GM18520 (cell line): ENCODE data around the gene ZBTB8OS.

ENCODE experiments used
- ATAC-seq: cut with Tn5 transposase; IDR thresholded peaks from one replicate; pipeline ENCODE4 v1.9.1; 2021; ENCODE audit not compliant: unreplicated experiment

ZBTB8OS gene

DNA sequence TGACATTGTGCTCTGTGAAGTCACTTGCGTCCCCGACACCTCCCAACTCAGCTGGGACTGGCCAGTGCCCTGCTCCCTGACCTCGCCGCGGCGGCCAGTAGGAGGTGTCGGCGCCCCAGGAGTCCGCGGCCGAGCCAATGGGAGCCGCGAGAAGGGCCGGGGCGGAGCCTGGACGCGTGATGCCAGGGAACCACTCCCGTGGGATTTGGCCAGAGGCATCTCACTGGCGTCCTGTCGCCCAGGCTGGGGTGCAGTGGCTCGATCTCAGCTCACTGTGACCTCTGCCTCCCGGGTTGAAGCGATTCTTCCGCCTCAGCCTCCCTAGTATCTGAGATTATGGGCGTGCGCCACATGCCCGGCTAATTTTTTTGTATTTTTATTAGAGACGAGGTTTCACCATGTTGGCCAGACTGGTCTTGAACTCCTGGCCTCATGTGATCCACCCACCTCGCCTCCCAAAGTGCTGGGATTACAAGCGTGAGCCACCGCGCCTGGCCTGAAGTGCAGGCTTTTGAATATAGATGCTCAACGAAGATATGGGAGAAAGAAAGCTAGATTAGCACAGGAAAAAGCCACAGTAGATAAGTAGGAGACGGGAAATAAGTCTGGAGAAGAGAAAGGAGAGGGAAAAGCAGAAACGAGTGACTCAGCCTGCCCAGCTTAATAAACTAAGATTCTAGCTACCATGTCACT lies 38.0 kb downstream of the ZBTB8OS start:
- no peak for ATAC-seq

- no peak for ATAC-seq
These were observed 38.5 kb downstream of the ZBTB8OS start for GRCh38 chr1:32611859-32612188.

- ATAC-seq = no peak
These were observed 41.2 kb downstream of the ZBTB8OS start for GRCh38 chr1:32609180-32609579.

- no peak for ATAC-seq
These were observed 43.6 kb downstream of the ZBTB8OS start for GRCh38 chr1:32606565-32607371.

- ATAC-seq = no peak
These were observed 44.5 kb downstream of the ZBTB8OS start for GRCh38 chr1:32605711-32606424.

- ATAC-seq = no peak
These were observed 50.3 kb downstream of the ZBTB8OS start for GRCh38 chr1:32600034-32600433.

DNA sequence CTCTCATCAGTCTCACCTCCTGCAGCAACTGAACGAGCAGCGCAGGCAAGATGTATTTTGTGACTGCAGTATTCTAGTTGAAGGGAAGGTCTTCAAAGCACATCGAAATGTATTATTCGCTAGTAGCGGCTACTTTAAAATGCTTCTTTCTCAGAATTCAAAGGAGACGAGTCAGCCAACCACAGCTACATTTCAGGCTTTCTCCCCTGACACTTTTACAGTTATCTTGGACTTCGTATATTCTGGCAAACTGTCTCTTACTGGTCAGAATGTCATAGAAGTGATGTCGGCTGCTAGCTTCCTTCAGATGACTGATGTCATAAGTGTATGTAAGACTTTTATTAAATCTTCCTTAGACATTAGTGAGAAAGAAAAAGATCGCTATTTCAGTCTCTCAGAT lies 57.4 kb downstream of the ZBTB8OS start:
- no peak for ATAC-seq

DNA sequence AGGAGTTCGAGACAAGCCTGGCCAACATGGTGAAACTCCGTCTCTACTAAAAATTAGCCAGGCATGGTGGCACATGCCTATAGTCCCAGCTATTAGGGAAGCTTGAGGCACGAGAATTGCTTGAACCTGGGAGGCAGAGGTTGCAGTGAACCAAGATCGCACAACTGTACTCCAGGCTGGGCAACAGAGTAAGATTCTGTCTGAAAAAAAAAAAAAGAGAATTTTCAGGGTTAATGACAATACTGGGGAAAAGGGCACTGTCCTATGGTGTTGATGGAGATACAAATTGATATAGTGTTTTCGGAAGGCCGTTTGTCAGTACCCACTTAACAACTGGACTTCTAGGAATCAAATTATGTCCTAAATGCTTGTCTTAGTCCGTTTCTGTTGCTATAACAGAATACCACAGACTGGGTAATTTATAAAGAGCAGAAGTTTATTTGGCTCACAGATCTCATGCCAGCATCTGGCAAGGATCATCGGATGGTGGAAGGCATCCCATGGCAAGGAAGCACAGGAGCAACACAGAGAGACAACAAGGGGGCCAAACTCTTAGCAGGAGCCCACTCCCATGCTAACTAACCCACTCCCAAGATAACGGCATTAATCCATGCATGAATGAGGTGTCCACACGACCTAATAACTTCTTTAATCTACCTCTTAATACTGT lies 69.9 kb downstream of the ZBTB8OS start:
- ATAC-seq = no peak
